Islet precursor cell (in vitro differentiated cells): ENCODE results near the gene MAP3K12.
"Not testable (repeated sequence)": the region's sequence is repeated elsewhere in the genome, so short reads cannot be mapped to it uniquely, and the experiment has no call there.

ENCODE experiments used
- DNase-seq: peaks from one replicate; pipeline ENCODE4 v3.0.0-alpha.2; 2018

The MAP3K12 gene

GRCh38 chr12:53467880-53468279 is 31.4 kb downstream of the MAP3K12 start:
- no peak for DNase-seq

DNA sequence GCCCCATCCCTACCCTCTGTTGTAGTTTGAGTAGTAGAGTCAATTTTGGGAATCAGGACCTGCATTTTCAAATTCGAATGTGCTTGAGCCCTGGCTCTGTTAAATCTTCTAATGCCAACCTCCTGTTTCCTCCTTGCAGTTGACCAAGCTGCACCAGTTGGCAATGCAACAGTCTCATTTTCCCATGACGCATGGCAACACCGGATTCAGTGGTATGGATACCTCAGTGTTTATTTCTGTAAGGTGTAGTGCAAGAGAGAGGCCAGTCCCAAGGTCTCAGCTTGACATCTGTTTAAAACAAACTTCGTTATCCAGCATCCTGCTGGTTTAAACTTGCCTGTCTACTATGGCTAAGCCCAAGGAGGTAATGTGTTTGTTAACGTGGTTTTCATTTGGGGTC is 32.2 kb downstream of the MAP3K12 start:
- no peak for DNase-seq

DNA sequence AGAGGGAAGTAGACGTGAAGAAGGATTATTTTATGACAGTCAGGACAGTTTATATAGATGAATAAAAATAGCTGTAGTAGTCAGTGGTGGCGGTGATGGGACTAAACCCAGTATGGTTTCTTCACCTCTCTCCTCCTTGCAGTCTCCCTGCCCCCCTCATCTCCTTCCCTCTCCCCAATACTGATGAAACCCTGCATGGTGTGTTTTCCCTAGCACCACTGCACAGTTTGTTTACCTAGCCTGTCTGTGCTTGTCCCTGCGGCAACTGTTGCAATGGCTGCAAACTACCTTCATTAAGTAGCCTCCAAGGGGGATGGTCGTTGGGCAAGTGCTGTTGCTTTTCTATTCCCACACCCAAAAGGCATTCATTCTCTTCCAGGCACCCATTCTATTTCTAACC is 32.6 kb downstream of the MAP3K12 start:
- DNase-seq = no peak

DNA sequence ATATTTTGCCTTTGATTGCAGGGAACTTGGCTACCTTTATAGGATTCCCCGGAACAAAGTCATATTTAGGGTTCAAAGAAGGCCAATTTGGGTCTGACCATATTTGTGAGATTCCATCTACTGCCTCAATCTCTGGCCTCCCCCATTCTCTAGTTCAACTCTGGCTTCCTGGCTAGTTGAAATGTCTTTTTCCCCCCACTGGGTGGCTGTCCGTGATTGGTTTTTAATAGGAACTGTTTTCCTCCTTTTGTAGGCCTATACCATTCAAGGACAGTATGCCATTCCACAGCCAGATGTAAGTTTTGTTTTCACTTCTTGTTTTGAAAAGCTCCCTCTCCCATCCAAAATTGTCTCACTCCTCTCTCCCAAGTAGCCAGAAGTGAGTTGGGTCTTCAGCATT is 33.6 kb downstream of the MAP3K12 start:
- DNase-seq = no peak

DNA sequence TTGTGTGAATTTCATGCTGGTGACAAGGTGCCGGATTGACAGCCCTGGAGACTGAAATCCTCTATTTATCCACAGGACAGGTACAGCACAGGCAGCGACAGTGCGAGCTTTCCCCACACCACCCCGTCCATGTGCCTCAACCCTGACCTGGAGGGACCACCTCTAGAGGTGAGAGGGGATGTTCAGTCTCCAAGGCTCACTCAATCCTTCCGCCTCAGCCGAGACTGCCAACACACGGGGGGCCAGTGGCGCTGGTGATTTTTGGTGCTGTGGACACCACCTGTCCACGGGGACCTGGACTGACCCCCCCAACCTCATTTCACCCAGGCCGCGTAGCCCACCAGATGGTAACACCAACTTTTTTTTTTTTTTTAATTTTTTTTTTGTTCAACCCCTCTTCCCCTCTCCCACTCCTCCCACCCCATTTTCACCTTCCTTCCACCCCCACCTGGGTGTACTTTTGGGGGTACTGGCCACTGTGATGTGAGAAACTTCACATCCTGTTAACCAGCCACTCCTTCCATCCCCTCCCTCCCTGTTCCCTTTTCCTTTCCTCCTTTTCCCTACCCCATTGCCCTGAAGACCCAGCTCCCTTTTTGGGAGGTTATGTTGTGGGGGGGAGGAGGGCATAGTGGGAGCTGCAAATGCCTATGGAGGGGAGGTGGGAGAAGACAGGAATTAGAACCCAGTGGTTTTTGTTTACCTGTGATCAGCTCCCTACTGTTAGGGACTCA is 34.4 kb downstream of the MAP3K12 start:
- no peak for DNase-seq

GRCh38 chr12:53463802-53464560 is 35.3 kb downstream of the MAP3K12 start:
- no peak for DNase-seq

GRCh38 chr12:53462935-53463334 is 36.3 kb downstream of the MAP3K12 start:
- no peak for DNase-seq

GRCh38 chr12:53461591-53461990 is 37.7 kb downstream of the MAP3K12 start:
- DNase-seq = no peak

DNA sequence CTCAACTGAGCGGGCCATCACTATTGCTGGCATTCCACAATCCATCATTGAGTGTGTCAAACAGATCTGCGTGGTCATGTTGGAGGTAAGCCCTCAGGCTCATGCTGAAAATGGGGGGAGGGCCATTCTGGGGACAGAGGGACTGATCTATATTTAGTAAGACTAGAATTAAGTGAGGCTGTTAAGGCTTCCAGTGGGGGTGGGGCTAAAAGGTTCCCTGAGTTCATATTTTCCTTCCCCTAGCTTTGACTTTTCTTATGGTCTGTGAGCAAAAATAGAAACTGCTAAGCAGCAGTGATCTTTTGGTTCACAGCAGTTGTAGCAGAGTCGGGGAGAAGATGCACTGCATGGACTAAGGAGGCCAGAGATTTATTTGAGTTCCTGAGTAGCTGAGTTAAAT is 38.2 kb downstream of the MAP3K12 start:
- DNase-seq = no peak

- DNase-seq = no peak
Measured at GRCh38 chr12:53459097-53459496, 40.2 kb downstream of the MAP3K12 start.

DNA sequence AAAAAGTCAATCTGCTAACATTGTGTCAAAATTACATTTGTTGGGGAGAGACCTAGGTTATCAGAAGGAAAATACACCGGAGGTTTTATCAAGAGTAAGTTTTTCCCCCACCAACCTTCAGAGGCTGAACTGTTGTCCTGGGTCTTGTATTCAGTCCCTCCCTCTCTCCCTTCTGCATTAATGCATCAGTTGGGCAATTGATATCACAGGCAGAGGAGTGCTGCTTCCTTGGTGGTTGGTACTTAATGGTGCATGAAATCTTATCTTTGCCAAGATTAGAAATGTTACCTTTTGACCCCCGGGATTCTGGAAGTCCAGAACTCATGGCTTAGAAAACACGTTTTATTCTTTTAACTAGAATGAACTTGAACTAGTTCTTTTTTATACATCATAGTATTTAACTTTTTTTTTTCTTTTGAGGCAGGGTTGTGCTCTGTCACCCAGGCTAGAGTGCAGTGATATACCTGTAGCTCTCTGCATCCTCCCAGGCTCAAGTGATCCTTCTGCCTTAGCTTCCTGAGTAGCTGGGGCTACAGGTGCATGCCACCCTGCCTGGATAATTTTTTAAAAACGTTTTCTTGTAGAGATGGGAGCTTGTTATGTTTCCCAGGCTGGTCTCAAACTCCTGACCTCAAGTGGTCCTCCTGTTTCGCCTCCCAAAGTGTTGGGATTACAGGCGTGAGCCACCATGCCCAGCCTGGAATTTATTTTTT is 42.4 kb downstream of the MAP3K12 start:
- DNase-seq = no peak

- no peak for DNase-seq
Measured at GRCh38 chr12:53454707-53455106, 44.6 kb downstream of the MAP3K12 start.

GRCh38 chr12:53453953-53454640 is 45.2 kb downstream of the MAP3K12 start:
- DNase-seq = no peak

GRCh38 chr12:53452159-53453077 is 46.8 kb downstream of the MAP3K12 start:
- DNase-seq = peak; percentile 88

DNA sequence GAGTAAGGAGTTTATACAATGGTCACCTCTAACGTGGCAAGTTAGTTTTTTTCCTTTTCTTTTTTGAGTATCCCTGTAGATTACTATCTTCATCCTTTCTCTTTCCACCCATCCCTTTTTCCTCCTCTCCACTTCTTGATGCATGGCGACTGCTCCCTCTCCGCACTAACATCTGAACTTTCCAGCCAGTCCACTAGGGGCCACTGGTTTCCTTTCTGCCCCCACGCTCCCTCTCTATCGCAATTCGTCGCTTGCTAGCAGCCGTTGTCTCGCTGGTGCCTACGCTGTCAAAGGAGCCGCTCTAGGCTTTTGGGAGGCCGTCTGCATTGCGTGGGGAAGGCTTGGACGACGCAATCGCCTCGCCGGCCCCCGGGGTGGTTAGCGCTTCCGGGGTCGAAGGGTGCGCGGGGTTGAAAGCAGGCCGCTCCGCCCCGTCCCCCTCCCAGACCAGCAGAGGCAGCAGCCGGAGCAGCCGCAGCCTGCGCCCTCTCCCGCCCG is 47.5 kb downstream of the MAP3K12 start, which contains the start of gene PCBP2:
Gene PCBP2 (plus strand): TSS at position 442 of the 498 bp plus-strand sequence. CDS start 2,699 bp downstream, outside the sequence.
- DNase-seq = peak; percentile 100

DNA sequence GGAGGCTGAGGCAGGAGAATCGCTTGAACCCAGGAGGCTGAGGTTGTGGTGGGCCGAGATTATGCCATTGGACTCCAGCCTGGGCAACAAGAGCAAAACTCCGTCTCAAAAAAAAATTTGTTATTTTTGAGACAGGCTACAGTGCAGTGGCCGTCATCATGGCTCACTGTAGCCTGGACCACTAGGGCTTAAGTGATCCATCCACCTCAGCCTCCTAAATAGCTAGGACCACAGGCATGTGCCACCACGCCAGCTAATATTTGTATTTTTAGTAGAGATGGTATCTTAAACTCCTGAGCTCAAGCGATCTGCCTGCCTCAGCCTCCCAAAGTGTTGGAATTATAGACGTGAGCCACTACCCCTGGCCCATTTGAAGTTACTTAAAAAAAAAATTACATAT is 48.3 kb downstream of the MAP3K12 start:
- DNase-seq = no peak

DNA sequence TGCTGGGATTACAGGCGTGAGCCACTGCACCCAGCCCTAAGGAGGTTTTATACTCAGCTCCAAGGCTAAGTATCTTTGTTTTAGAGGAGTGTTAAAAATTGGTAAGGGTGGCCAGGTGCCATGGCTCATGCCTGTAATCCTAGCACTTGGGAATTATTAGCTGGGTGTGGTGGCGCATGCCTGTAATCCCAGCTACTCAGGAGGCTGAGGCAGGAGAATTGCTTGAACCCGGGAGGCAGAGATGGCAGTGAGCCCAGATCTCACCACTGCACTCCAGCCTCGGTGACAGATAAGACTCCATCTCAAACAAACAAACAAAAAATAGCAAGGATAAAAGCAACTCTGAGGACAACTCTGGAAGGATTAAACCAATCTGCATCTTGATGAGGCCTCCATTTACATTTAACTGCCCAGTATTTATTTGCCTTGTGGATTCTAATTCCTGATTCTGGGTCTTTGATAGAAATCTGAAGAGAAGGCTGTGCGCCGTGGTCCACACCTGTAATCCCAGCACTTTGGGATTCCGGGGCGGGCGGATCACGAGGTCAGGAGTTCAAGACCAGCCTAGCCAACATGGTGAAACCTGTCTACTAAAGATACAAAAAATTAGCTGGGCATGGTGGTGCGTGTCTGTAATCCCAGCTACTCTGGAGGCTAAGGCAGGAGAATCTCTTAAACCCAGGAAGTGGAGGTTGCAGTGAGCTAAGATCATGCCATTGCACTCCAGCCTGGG is 54.5 kb downstream of the MAP3K12 start:
- DNase-seq = not testable (repeated sequence)

DNA sequence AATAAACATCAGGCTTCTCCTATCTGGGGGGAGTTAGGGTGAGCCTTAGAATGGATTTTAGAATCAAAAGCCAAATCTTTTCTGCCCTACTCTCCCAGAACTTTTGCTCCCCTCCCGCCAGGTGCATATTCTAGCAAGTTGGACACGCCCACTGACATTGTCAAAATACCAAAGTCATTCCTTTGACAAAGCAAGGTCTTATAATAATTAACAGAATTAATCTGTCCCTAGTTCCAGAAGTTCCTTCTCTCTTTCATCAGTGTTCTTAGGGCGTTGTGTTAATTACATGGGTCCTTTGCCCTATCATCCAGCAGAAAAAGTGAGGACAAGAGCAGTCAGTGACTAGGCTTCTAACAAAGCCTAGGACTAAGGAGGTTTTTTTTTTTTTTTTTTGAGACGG is 55.3 kb downstream of the MAP3K12 start:
- DNase-seq = no peak

DNA sequence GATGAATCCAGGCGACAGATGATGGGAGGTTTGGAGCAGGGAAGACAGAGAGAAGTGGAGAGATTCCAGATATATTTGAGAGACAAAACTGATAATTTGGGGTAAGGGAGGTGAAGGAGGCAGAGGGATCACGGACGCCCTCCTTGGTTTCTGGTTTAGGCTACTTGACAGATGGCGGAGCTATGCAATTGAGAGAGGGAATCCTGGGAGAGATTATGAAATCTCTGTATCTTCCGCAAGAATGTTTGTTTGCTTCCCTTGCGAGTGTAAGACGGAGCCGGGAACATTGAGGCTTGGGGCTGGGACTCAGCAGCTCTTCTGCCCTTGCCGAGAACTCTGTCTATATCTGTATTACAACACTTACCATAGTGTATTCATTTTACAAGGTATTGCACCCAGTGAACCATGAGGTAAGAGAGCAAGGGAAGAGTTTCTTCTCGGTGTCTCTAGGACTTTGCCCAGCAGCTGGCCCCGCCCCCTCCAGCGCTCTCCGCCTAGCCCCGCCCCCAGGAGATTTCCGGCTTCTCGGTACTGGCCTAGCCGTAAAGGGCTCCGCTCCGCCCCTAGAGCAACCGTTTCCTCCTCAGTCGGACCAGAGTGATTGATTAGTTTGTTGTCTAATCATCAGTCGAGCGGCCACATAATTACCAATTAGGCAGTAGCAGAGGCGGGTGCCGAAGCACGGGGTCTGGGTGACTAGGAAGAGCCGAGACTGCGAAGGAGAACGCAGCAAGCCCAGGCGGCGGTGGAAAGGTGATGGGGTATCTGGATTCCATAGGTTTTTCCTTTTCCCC is 58.0 kb downstream of the MAP3K12 start, which contains the start of gene PRR13:
Gene PRR13 (plus strand): TSS at position 695 of the 794 bp plus-strand sequence. CDS start 981 bp downstream, outside the sequence.
- DNase-seq = peak; percentile 100

- not testable (repeated sequence) for DNase-seq
Measured at GRCh38 chr12:53439582-53439981, 59.7 kb downstream of the MAP3K12 start.
